Adipocyte (in vitro differentiated cells): ENCODE measurements around the gene RBM39.
"Not testable (repeated sequence)": the region's sequence is repeated elsewhere in the genome, so short reads cannot be mapped to it uniquely, and the experiment has no call there.

ENCODE experiments used
- DNase-seq: peaks from one replicate; pipeline ENCODE4 v3.0.0-alpha.2; 2015; ENCODE audit warnings: low read depth
- H3K27me3 ChIP-seq: replicated peaks from 2 replicates; pipeline ENCODE4 v1.7.0; 2013; ENCODE audit warnings: mild to moderate bottlenecking, low read length, moderate library complexity; ENCODE audit not compliant: control insufficient read depth, insufficient read depth
- H3K36me3 ChIP-seq: 2 replicates; pipeline ENCODE4 v1.7.0; 2013; ENCODE audit warnings: low read length, mild to moderate bottlenecking, moderate library complexity; ENCODE audit not compliant: control insufficient read depth, insufficient read depth, severe bottlenecking
- H3K4me1 ChIP-seq: 2 replicates; pipeline ENCODE4 v1.7.0; 2013; ENCODE audit warnings: mild to moderate bottlenecking, low read length, moderate library complexity; ENCODE audit not compliant: control insufficient read depth, insufficient read depth
- H3K4me3 ChIP-seq: 2 replicates; pipeline ENCODE4 v1.7.0; 2013; ENCODE audit warnings: mild to moderate bottlenecking, low read length, moderate library complexity
- H3K9ac ChIP-seq: 2 replicates; pipeline ENCODE4 v1.7.0; 2013; ENCODE audit warnings: mild to moderate bottlenecking, low read length, moderate library complexity
- H3K9me3 ChIP-seq: 2 replicates; pipeline ENCODE4 v1.7.0; 2013; ENCODE audit warnings: mild to moderate bottlenecking, low read length, moderate library complexity; ENCODE audit not compliant: control insufficient read depth

The RBM39 gene

DNA sequence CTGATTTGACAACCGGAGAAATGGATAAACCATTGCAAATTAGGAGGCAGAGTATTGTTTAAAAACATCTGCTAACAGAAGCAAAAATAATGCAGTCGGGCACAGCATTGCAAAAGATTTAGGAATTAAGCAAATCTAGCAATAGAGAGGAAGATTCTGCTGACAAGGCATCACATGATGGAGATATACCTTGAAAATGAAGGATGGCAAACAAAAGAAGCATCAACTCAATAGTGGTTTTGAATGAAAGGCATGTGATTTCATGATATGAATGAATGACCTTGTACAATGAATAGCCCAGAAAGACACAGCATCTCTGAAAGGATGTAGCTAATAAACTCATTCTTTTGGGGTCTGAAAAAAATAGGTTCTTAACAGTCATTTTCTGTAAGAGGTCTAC is 8.6 kb upstream of the RBM39 start:
- H3K36me3 ChIP-seq, result no peaks in the 10 kb centered on the region

GRCh38 chr20:35744492-35744841 is 2.4 kb upstream of the RBM39 start:
- H3K4me3 ChIP-seq, H3K27me3 ChIP-seq, DNase-seq: not testable (repeated sequence)

More for the DNA sequence above, 8.6 kb upstream of the RBM39 start:
- Histone ChIP-seq H3K4me3 (no peak overlapping the region), H3K9me3 (no peaks in the 10 kb centered on the region), H3K9ac (no peak overlapping the region), H3K4me1 (peaks cover 13% of the 10 kb centered on the region), H3K27me3 (no peaks in the 10 kb centered on the region)
- no peak for DNase-seq

DNA sequence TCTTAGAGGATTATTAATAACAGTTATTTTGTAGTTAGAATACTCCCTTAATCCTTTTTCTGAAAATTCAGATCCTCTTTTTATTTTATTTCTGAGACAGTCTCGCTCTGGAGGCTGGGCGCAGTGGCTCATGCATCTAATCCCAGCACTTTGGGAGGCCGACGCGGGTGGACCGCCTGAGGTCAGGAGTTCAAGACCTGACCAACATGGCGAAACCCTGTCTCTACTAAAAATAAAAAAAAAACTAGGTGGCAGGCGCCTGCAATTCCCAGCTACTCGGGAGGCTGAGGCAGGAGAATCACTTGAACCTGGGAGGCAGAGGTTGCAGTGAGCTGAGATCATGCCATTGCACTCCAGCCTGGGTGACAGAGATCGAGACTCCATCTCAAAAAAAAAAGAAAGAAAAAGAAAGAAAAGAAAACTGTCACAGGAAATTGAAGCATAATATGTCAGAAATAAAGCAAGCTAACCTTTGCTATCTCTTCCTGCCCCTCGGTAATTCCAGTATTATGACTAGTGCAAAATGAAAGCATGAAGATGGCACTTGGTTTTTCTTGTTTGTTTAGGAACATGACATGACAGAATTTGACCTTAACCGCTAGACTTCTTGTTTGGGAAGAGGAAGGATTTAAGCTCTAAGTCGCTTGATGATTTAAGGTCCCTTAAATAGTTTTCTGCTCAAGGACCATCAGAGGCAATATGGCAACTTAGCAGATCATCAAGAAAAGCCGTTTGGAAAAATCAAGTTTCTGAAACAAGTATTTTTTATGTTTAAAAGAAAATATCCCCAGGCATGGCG is 1.8 kb upstream of the RBM39 start:
- peaks cover 19% of the 10 kb centered on the region for H3K36me3 ChIP-seq
- DNase-seq, result no peak
- H3K4me3 ChIP-seq, result peak overlapping the region; percentile 95
- H3K9me3 ChIP-seq, result no peaks in the 10 kb centered on the region
- peak overlapping the region; percentile 99 for H3K9ac ChIP-seq
- H3K4me1 ChIP-seq, result peaks cover 27% of the 10 kb centered on the region
- no peaks in the 10 kb centered on the region for H3K27me3 ChIP-seq

More at GRCh38 chr20:35744492-35744841, 2.4 kb upstream of the RBM39 start:
- Histone ChIP-seq H3K36me3 (peaks cover 13% of the 10 kb centered on the region), H3K4me1 (peaks cover 21% of the 10 kb centered on the region)
- H3K9ac ChIP-seq, H3K9me3 ChIP-seq: not testable (repeated sequence)

GRCh38 chr20:35742741-35743523 is 872 bp upstream of the RBM39 start:
- H3K27me3 ChIP-seq, result no peaks in the 10 kb centered on the region
- peak overlapping the region; percentile 99 for H3K9ac ChIP-seq
- H3K4me1 ChIP-seq, result peaks cover 34% of the 10 kb centered on the region
- peaks cover 29% of the 10 kb centered on the region for H3K36me3 ChIP-seq
- peak; percentile 32 for DNase-seq
- peak overlapping the region; percentile 95 for H3K4me3 ChIP-seq
- H3K9me3 ChIP-seq, result no peaks in the 10 kb centered on the region

DNA sequence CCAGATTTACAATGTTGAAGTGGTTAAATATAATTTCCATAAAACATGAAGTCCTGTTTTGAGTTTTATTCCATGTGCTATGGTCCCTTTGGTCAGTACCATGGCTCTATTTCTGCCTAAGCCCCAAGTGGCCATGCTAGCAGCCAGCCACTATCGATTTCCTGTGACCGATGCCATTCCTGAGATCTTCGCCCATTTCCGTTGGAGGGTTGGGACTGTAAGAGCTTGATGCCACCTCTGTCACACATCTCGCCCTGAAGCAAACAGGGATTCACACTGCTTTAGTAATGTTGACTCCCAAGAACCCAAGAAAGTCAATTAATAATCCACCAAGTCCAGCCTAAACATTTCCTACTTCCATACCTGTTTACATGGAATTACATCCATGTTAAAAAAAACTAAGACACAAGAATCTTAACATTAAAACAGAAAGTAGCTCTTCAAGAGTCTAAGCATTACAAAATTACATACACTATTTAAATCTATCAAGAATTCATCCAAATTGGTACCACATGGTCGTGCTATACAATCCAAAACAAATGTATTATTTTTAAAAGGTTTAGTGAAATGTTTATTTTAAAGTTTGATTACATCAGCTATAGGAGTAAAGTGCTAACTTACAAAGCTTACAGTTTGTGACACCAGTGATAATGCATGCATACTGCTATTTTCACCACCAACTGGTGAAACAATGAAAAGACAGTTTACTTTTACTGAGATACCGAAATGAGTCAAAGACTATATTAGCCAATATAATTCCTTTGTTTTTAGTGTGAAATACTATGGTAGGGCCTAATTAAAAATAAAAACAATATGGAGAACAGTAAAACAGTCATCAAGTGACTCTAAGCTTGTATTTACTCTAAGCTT is 2.5 kb downstream of the RBM39 start:
- Histone ChIP-seq H3K4me3 (peak overlapping the region; percentile 93), H3K36me3 (peaks cover 61% of the 10 kb centered on the region), H3K9ac (peak overlapping the region; percentile 100), H3K9me3 (no peaks in the 10 kb centered on the region), H3K4me1 (peaks cover 49% of the 10 kb centered on the region), H3K27me3 (no peaks in the 10 kb centered on the region)
- DNase-seq, result peak; percentile 71

GRCh38 chr20:35738410-35739179 is 3.5 kb downstream of the RBM39 start:
- peak overlapping the region; percentile 100 for H3K9ac ChIP-seq
- H3K27me3 ChIP-seq, result no peaks in the 10 kb centered on the region
- peaks cover 54% of the 10 kb centered on the region for H3K4me1 ChIP-seq
- H3K4me3 ChIP-seq, result peak overlapping the region; percentile 93
- DNase-seq, result no peak
- H3K36me3 ChIP-seq, result peaks cover 70% of the 10 kb centered on the region
- H3K9me3 ChIP-seq, result no peaks in the 10 kb centered on the region

- Histone ChIP-seq H3K4me1 (peaks cover 48% of the 10 kb centered on the region), H3K9ac (peak overlapping the region; percentile 100), H3K27me3 (no peaks in the 10 kb centered on the region), H3K9me3 (no peaks in the 10 kb centered on the region), H3K36me3 (peaks cover 77% of the 10 kb centered on the region), H3K4me3 (peak overlapping the region; percentile 93)
- DNase-seq, result no peak
Measured at GRCh38 chr20:35737865-35738333, 4.2 kb downstream of the RBM39 start.

GRCh38 chr20:35735826-35736470 is 6.1 kb downstream of the RBM39 start:
- H3K9ac ChIP-seq, result peak overlapping the region; percentile 39
- DNase-seq, result peak; percentile 56
- peaks cover 97% of the 10 kb centered on the region for H3K36me3 ChIP-seq
- H3K4me3 ChIP-seq, result peak overlapping the region; percentile 45
- H3K9me3 ChIP-seq, result no peaks in the 10 kb centered on the region
- peaks cover 60% of the 10 kb centered on the region for H3K4me1 ChIP-seq
- H3K27me3 ChIP-seq, result no peaks in the 10 kb centered on the region

GRCh38 chr20:35734777-35735649 is 7.0 kb downstream of the RBM39 start:
- H3K36me3 ChIP-seq, result peaks cover 98% of the 10 kb centered on the region
- H3K9me3 ChIP-seq, result no peaks in the 10 kb centered on the region
- peaks cover 69% of the 10 kb centered on the region for H3K4me1 ChIP-seq
- no peaks in the 10 kb centered on the region for H3K27me3 ChIP-seq
- H3K4me3 ChIP-seq, result no peak overlapping the region
- no peak for DNase-seq
- peak overlapping the region; percentile 39 for H3K9ac ChIP-seq
